DMS53 treated with DMSO at 0.1 percent for 48 hours (cell line): ENCODE measurements around the gene TRAPPC3L.
"Not testable (repeated sequence)": the region's sequence is repeated elsewhere in the genome, so short reads cannot be mapped to it uniquely, and the experiment has no call there.

Source experiments
- DNase-seq: peaks from one replicate; lab custom pipeline; 2025; ENCODE audit not compliant: unreplicated experiment; lab: John Stamatoyannopoulos, UW

TRAPPC3L gene

DNA sequence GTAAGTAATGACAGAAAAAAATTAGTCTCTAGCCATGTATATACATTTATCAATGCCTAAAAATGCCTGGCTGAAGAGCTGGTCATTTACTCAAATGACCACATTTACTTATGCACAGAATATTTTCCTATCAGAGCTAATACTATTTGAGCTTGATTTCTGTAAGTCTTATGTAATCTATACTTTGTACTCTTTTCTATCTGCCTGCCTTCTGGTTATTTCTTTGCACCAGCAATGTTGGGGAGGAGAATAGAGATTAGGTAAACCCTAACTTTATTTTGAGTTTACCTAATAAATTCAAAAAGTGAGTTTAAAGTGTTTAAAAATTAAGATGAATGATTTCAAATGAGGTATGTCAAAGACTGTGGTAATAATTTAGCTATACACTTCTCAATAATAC, 30.3 kb downstream of the TRAPPC3L start:
- DNase-seq = no peak

- no peak for DNase-seq
Measured at GRCh38 chr6:116514111-116514510, 31.4 kb downstream of the TRAPPC3L start.

GRCh38 chr6:116513224-116513875, 32.1 kb downstream of the TRAPPC3L start:
- DNase-seq = peak; percentile 2

DNA sequence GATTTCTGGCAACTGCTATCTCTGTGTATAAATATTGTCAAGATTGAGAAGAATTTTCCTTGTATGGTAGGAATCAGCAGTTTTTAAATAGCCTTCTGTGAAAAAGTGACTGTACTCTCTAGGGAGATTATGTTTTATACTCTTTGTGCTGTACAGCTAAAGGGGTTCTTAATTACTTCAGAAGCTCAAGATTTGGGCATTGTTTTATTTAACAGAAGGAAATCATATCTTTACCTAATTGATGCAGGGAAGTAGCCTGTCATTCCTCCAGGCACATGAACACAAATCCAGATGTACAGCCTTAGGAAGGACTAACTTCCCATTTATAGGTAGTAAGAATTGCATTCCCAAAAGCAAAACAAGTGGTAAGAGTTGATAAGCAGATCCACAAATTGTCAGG, 32.8 kb downstream of the TRAPPC3L start:
- DNase-seq = no peak

- DNase-seq = no peak
Measured at GRCh38 chr6:116512111-116512559, 33.3 kb downstream of the TRAPPC3L start.

DNA sequence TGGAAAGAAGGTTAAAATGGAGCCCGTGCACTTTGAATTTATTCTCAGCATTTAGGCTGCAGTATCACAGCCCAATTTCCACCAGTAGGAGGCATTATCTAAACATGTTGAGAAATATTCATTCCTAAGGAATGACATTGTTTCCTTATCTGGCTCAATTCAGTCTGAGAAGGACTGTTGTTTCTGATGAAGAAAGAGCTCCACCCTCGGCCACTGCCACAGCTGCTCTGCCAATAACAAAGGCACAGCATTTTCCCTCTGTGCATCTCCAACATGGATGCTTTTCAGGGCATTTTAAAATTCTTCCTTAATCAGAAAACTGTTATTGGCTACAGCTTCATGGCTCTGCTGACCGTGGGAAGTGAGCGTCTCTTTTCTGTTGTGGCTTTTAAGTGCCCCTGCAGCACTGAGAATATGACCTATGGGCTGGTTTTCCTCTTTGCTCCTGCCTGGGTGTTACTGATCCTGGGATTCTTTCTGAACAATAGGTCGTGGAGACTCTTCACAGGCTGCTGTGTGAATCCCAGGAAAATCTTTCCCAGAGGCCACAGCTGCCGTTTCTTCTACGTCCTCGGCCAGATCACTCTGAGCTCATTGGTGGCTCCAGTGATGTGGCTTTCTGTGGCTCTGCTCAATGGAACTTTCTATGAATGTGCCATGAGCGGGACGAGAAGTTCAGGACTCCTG, 33.9 kb downstream of the TRAPPC3L start, which contains the start of gene CALHM5:
CALHM5 (plus strand) TSS at position 216 of the 687 bp plus-strand sequence; CDS start at position 274, 58 bp downstream.
- no peak for DNase-seq

DNA sequence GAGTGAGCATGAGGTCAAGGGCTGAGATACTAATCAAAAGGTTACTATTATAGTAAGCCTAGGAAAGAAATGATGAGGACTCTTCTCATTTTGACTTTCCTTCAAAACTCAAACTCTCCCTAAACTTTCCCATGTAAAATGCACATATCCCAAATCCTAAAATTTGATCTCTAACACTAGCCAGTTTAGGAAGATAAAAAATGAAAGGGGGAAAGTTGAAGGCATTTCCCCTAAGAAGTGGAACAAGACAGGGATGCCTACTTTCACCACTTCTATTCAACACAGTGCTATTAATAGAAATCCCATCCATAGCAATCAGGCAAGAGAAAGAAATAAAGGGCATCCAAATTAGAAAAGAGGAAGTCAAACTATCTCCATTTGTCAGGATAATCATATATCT, 37.0 kb downstream of the TRAPPC3L start:
- DNase-seq = no peak

GRCh38 chr6:116507324-116507723, 38.2 kb downstream of the TRAPPC3L start:
- no peak for DNase-seq

DNA sequence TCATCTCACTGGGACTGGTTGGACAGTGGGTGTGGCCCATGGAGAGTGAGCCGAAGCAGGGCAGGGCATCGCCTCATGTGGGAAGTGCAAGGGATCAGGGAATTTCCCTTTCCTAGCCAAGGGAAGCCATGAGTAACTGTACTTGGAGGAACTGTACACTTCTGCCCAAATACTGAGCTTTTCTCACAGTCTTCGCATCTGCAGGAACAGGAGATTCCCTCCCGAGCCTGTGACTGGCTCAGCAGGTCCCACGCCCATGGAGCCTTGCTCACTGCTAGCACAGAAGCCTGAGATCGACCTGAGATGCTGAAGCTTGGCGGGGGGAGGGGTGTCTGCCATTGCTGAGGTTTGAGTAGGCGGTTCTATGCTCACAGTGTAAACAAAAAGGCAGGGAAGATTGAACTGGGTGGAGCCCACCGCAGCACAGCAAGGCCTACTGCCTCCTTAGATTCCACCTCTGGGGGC, 44.5 kb downstream of the TRAPPC3L start:
- DNase-seq = no peak

- no peak for DNase-seq
Measured at GRCh38 chr6:116497113-116497676, 48.3 kb downstream of the TRAPPC3L start.

DNA sequence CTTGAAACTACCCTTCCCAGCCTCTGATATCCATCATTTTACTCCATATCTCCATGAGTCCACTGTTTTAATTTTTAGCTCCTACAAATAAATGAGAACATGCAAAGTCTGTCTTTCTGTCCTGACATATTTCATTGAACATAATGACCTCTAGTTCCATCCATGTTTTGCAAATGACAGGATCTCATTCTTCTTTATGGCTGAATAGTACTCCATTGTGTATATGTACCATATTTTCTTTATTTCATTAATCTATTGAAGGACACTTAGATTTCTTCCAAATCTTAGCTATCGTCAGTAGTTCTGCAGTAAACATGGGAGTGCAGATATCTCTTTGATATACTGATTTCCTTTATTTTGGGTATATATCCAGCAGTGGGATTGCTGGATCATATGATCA, 50.3 kb downstream of the TRAPPC3L start:
- DNase-seq = not testable (repeated sequence)

GRCh38 chr6:116492331-116493067, 53.0 kb downstream of the TRAPPC3L start:
- DNase-seq = no peak

- no peak for DNase-seq
Measured at GRCh38 chr6:116491610-116492330, 53.7 kb downstream of the TRAPPC3L start.

DNA sequence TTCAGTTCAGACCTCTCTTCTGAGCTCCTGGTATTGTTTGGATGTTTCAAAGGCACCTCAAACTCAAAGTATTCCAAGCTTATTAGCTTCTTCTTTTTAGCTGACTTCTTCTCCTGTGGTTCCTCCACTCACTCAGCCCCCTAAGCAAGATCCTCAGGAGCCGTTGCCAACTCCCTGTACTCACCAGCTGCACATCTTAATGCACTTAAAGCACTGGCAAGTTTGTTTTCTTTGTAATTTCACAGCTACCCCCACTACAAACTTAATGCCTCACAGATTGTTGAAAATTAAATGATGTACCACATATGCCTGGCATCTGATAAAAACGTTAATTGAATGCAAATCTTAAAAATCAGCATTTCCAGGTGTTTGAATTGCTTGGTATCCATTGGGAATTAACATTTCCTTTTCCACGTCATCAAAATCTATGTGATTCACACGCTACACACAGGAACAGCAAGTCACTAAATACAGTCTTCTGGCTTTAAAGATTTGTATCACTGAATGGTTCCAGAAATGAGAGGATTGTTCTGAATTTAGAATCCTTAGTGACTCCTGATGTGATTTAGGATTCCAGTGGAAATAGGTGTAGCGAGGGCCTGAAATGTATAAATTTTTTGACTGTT, 59.8 kb downstream of the TRAPPC3L start:
- no peak for DNase-seq

DNA sequence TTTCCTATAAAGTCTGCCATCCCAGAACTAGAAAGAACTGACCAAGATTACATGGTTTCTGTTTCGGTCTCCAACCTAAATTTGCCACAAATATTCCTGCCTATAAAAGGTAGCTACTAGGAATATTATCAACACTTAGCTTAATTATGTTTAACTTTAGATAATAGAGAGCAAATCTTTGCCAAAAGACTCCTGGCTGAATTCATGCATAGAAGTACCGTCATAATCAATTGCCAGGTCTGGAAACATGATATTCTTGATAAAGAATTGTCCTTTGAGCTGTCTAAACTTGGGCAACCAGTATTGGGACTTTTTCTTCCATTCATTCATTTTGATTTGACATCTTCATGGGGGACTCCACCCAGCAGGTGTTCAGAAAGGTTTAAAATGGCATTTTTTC, 61.9 kb downstream of the TRAPPC3L start:
- DNase-seq = no peak

GRCh38 chr6:116482780-116483179, 62.7 kb downstream of the TRAPPC3L start:
- no peak for DNase-seq

GRCh38 chr6:116476002-116476678, 69.3 kb downstream of the TRAPPC3L start:
- DNase-seq = no peak

DNA sequence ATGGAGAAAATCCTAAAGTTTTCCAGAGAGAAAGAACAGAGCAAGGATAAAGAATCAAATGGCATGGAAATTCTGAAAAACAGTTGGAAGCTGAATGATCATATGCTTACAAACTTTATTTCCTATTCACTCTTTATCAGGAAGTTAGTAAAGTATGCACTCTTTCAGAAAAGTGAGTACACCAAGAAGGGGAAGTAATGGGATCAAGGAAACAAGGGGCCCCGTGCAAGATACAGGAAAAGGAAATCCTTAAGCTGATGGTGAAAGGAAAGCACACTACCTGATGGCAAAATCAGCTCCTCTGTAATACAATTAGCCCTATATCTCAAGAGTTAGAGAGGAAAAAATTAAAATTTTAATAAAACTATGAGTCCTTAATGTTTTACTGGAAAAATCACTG, 70.3 kb downstream of the TRAPPC3L start:
- no peak for DNase-seq

GRCh38 chr6:116472706-116473105, 72.8 kb downstream of the TRAPPC3L start:
- DNase-seq = no peak

GRCh38 chr6:116471531-116471930, 74.0 kb downstream of the TRAPPC3L start:
- DNase-seq = no peak
